ENCODE measurements around the gene RPL3. TPM values are rescaled to one million over a fixed set of nuclear protein-coding genes. Genes with fewer than 3 reads are reported as not detected.

The RPL3 gene
- total RNA-seq, 2 experiments from 2014 or later: 1,526 to 1,529 TPM

- POLR2A ChIA-PET: interaction anchor here (1.0 to 1.1 kb wide), 3 partner anchors 19 to 126 kb away, joined by 3 read pairs; no protein-coding TSS in a partner anchor
Observed at GRCh38 chr22:39299829-39300178, 19.6 kb downstream of the RPL3 start.

GRCh38 chr22:39298241-39298987 lies 21.0 kb downstream of the RPL3 start:
- peaks cover 26% of the 10 kb centered on the region for H3K27me3 Mint-ChIP-seq
- no peaks in the 10 kb centered on the region for H3K9me3 Mint-ChIP-seq
- ChIA-PET POLR2A (interaction anchor here (1.0 to 1.8 kb wide), 2 partner anchors 20 to 21 kb away, joined by 3 to 7 read pairs; partner anchors contain the start of gene RPL3), CTCF (interaction anchor here (1.1 kb wide), 1 partner anchor 11 kb away, joined by 3 read pairs; no protein-coding TSS in a partner anchor)
- no peaks in the 10 kb centered on the region for H3K36me3 Mint-ChIP-seq (ENCODE audit: low read depth)
- H3K4me3 Mint-ChIP-seq: no peak overlapping the region
- no peak for DNase-seq
- peaks cover 4% of the 10 kb centered on the region for H3K4me1 Mint-ChIP-seq
- H3K27ac Mint-ChIP-seq: no peak overlapping the region

More at GRCh38 chr22:39299829-39300178, 19.6 kb downstream of the RPL3 start:
- no peak for DNase-seq
- Mint-ChIP-seq H3K27ac (no peak overlapping the region), H3K4me3 (no peak overlapping the region), H3K27me3 (peaks cover 26% of the 10 kb centered on the region), H3K9me3 (no peaks in the 10 kb centered on the region), H3K4me1 (peaks cover 4% of the 10 kb centered on the region), H3K36me3 (ENCODE audit: low read depth) (no peaks in the 10 kb centered on the region)
- CTCF ChIA-PET: no interaction called here

GRCh38 chr22:39297490-39298240 lies 21.8 kb downstream of the RPL3 start:
- Mint-ChIP-seq H3K36me3 (ENCODE audit: low read depth) (no peaks in the 10 kb centered on the region), H3K4me3 (no peak overlapping the region), H3K27me3 (peaks cover 26% of the 10 kb centered on the region), H3K27ac (no peak overlapping the region), H3K4me1 (peaks cover 4% of the 10 kb centered on the region), H3K9me3 (no peaks in the 10 kb centered on the region)
- CTCF ChIA-PET: interaction anchor here (1.1 kb wide), 2 partner anchors 9 to 12 kb away, joined by 3 to 4 read pairs; no protein-coding TSS in a partner anchor
- DNase-seq: no peak
- POLR2A ChIA-PET: interaction anchor here (1.8 kb wide), 1 partner anchor 21 kb away, joined by 7 read pairs; the partner anchor contains the start of gene RPL3

- no peak for DNase-seq
- Mint-ChIP-seq H3K36me3 (ENCODE audit: low read depth) (no peaks in the 10 kb centered on the region), H3K9me3 (no peaks in the 10 kb centered on the region), H3K27me3 (peaks cover 26% of the 10 kb centered on the region), H3K4me1 (peaks cover 4% of the 10 kb centered on the region), H3K27ac (no peak overlapping the region), H3K4me3 (no peak overlapping the region)
- POLR2A ChIA-PET: interaction anchor here (1.8 kb wide), 1 partner anchor 22 kb away, joined by 7 read pairs; the partner anchor contains the start of gene RPL3
- CTCF ChIA-PET: interaction anchor here (1.1 kb wide), 2 partner anchors 9 to 12 kb away, joined by 3 to 4 read pairs; no protein-coding TSS in a partner anchor
Observed at GRCh38 chr22:39296981-39297489, 22.4 kb downstream of the RPL3 start.

- Mint-ChIP-seq H3K4me3 (no peak overlapping the region), H3K9me3 (no peaks in the 10 kb centered on the region), H3K27me3 (peaks cover 26% of the 10 kb centered on the region), H3K4me1 (peaks cover 4% of the 10 kb centered on the region), H3K27ac (no peak overlapping the region), H3K36me3 (ENCODE audit: low read depth) (no peaks in the 10 kb centered on the region)
- ChIA-PET CTCF (interaction anchor here (1.1 kb wide), 1 partner anchor 10 kb away, joined by 4 read pairs; no protein-coding TSS in a partner anchor), POLR2A (interaction anchor here (1.8 kb wide), 1 partner anchor 22 kb away, joined by 7 read pairs; the partner anchor contains the start of gene RPL3)
- no peak for DNase-seq
Observed at GRCh38 chr22:39296535-39296934, 22.9 kb downstream of the RPL3 start.

- Mint-ChIP-seq H3K36me3 (ENCODE audit: low read depth) (no peaks in the 10 kb centered on the region), H3K4me1 (no peaks in the 10 kb centered on the region)
Observed at GRCh38 chr22:39294571-39295468, 24.6 kb downstream of the RPL3 start.

GRCh38 chr22:39293766-39294368 lies 25.6 kb downstream of the RPL3 start:
- Mint-ChIP-seq H3K27ac (no peak overlapping the region), H3K4me1 (no peaks in the 10 kb centered on the region), H3K36me3 (ENCODE audit: low read depth) (no peaks in the 10 kb centered on the region), H3K4me3 (no peak overlapping the region), H3K27me3 (peaks cover 9% of the 10 kb centered on the region), H3K9me3 (no peaks in the 10 kb centered on the region)
- ChIA-PET POLR2A (no interaction called here), CTCF (interaction anchor here (1.2 kb wide), 1 partner anchor 22 kb away, joined by 3 read pairs; no protein-coding TSS in a partner anchor)
- no peak for DNase-seq

More at GRCh38 chr22:39294571-39295468, 24.6 kb downstream of the RPL3 start:
- H3K27me3 Mint-ChIP-seq: peaks cover 14% of the 10 kb centered on the region
- H3K4me3 Mint-ChIP-seq: no peak overlapping the region
- no peaks in the 10 kb centered on the region for H3K9me3 Mint-ChIP-seq
- POLR2A ChIA-PET: no interaction called here
- H3K27ac Mint-ChIP-seq: no peak overlapping the region
- DNase-seq: no peak
- CTCF ChIA-PET: interaction anchor here (1.2 kb wide), 1 partner anchor 21 kb away, joined by 3 read pairs; no protein-coding TSS in a partner anchor

- Mint-ChIP-seq H3K4me1 (no peaks in the 10 kb centered on the region), H3K36me3 (ENCODE audit: low read depth) (no peaks in the 10 kb centered on the region), H3K27me3 (peaks cover 6% of the 10 kb centered on the region), H3K4me3 (no peak overlapping the region), H3K27ac (no peak overlapping the region), H3K9me3 (no peaks in the 10 kb centered on the region)
- POLR2A ChIA-PET: no interaction called here
- DNase-seq: no peak
- CTCF ChIA-PET: no interaction called here
Observed at GRCh38 chr22:39292561-39293074, 26.8 kb downstream of the RPL3 start.

GRCh38 chr22:39292031-39292462 lies 27.4 kb downstream of the RPL3 start:
- Mint-ChIP-seq H3K9me3 (no peaks in the 10 kb centered on the region), H3K27ac (no peak overlapping the region), H3K36me3 (ENCODE audit: low read depth) (no peaks in the 10 kb centered on the region), H3K4me3 (no peak overlapping the region), H3K4me1 (peaks cover 1% of the 10 kb centered on the region), H3K27me3 (peaks cover 8% of the 10 kb centered on the region)
- DNase-seq: no peak
- CTCF ChIA-PET: no interaction called here
- POLR2A ChIA-PET: no interaction called here

GRCh38 chr22:39291523-39291922 lies 27.9 kb downstream of the RPL3 start:
- DNase-seq: no peak
- H3K27ac Mint-ChIP-seq: no peak overlapping the region
- no peak overlapping the region for H3K4me3 Mint-ChIP-seq
- H3K4me1 Mint-ChIP-seq: peaks cover 2% of the 10 kb centered on the region
- H3K9me3 Mint-ChIP-seq: no peaks in the 10 kb centered on the region
- H3K27me3 Mint-ChIP-seq: peaks cover 7% of the 10 kb centered on the region
- no peaks in the 10 kb centered on the region for H3K36me3 Mint-ChIP-seq (ENCODE audit: low read depth)
- ChIA-PET POLR2A (no interaction called here), CTCF (no interaction called here)

- H3K36me3 Mint-ChIP-seq (ENCODE audit: low read depth): no peaks in the 10 kb centered on the region
- no peaks in the 10 kb centered on the region for H3K9me3 Mint-ChIP-seq
- no peak overlapping the region for H3K27ac Mint-ChIP-seq
- DNase-seq: no peak
- POLR2A ChIA-PET: no interaction called here
- H3K4me3 Mint-ChIP-seq: no peak overlapping the region
- CTCF ChIA-PET: no interaction called here
- H3K4me1 Mint-ChIP-seq: peaks cover 2% of the 10 kb centered on the region
- H3K27me3 Mint-ChIP-seq: peaks cover 4% of the 10 kb centered on the region
Observed at GRCh38 chr22:39290724-39291161, 28.7 kb downstream of the RPL3 start.
